ENCODE results near the gene ROR1.

DNA sequence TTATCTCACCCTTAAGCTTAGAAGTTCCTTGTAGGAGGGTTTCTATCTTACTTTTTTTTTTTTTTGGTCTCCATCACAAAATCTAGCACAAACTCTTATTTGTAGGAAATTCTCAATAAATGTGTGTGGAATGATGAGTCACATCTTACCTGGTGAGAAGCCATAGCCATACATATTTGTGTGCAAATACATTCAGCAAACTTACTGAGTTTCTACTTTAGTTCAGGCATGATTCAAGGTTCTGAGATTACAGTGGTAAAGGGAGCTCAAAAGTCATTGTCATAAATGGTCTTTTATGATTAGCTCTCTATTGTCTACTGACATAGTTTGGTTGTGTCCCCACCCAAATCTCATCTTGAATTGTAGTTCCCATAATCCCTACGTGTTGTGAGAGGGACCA is 236.5 kb downstream of the ROR1 start:
- no peak for TF ChIP-seq POLR2A (IDR thresholded peaks at IDR 0.05)
- TF ChIP-seq, protein P1, sequence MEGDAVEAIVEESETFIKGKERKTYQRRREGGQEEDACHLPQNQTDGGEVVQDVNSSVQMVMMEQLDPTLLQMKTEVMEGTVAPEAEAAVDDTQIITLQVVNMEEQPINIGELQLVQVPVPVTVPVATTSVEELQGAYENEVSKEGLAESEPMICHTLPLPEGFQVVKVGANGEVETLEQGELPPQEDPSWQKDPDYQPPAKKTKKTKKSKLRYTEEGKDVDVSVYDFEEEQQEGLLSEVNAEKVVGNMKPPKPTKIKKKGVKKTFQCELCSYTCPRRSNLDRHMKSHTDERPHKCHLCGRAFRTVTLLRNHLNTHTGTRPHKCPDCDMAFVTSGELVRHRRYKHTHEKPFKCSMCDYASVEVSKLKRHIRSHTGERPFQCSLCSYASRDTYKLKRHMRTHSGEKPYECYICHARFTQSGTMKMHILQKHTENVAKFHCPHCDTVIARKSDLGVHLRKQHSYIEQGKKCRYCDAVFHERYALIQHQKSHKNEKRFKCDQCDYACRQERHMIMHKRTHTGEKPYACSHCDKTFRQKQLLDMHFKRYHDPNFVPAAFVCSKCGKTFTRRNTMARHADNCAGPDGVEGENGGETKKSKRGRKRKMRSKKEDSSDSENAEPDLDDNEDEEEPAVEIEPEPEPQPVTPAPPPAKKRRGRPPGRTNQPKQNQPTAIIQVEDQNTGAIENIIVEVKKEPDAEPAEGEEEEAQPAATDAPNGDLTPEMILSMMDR (IDR thresholded peaks at IDR 0.05) = no peak

Measured in uterus (tissue), 2 donors.